PC-9 (cell line): ENCODE measurements around the gene ABCA7.
"Not testable (repeated sequence)": the region's sequence is repeated elsewhere in the genome, so short reads cannot be mapped to it uniquely, and the experiment has no call there.

Experiments
- CTCF ChIP-seq: fragments of 200-600 bp; sonication (generic); conservative IDR thresholded peaks from 2 replicates; pipeline ENCODE4 v1.6.1; 2017; ENCODE audit warnings: mixed run types, antibody characterized with exemption, mild to moderate bottlenecking, moderate library complexity
- EZH2 ChIP-seq: fragments of 200-600 bp; sonication (generic); IDR thresholded peaks from 2 replicates; pipeline ENCODE4 v1.8.0; 2017; ENCODE audit warnings: antibody characterized with exemption, low read depth

DNA sequence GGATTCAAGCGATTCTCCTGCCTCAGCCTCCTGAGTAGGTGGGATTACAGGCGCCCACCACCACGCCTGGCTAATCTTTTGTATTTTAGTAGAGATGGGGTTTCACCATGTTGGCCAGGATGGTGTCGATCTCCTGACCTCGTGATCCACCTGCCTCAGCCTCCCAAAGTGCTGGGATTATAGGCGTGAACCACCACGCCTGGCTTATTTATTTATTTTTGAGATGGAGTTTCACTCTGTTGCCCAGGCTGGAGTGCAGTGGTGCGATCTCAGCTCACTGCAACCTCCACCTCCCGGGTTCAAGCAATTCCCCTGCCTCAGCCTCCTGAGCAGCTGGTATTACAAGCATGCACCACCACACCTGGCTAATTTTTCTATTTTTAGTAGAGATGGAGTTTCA is 74.8 kb downstream of the ABCA7 start:
- TF ChIP-seq EZH2, CTCF: not testable (repeated sequence)
